Activated T-cell treated with anti-CD3 and anti-CD28 coated beads, Interleukin-2, amount 50 U/mL, for 72 hours (primary cell): ENCODE data around the gene ADGRD1. TPM values are rescaled to one million over a fixed set of nuclear protein-coding genes. Genes with fewer than 3 reads are reported as not detected.

ENCODE experiments used
- ATAC-seq, 2 donors: fragments of 150-1000 bp; cut with Tn5 transposase; replicated peaks in 1 of 2; 2 replicates each; pipeline ENCODE4 v1.10.0; 2021; ENCODE audit warnings: moderate library complexity in 2 of 2, mild to moderate bottlenecking in 1 of 2
- DNase-seq, 2 donors: peaks; one replicate each; pipeline ENCODE4 v3.0.0; 2021 to 2022; ENCODE audit warnings: mixed read lengths in 1 of 2
- H3K27ac Mint-ChIP-seq: one replicate; pipeline ENCODE4 v1.8.0; 2022; ENCODE audit warnings: mild to moderate bottlenecking, moderate library complexity, mixed read lengths
- H3K27me3 Mint-ChIP-seq: one replicate; pipeline ENCODE4 v1.8.0; 2022; ENCODE audit warnings: low read depth, mixed read lengths
- H3K36me3 Mint-ChIP-seq, 2 donors: one replicate each; pipeline ENCODE4 v1.8.0; 2022; ENCODE audit warnings: mixed read lengths in 2 of 2, mild to moderate bottlenecking in 1 of 2; ENCODE audit not compliant: insufficient read depth in 2 of 2
- H3K4me1 Mint-ChIP-seq: one replicate; pipeline ENCODE4 v1.8.0; 2022; ENCODE audit warnings: low read depth, mixed read lengths
- H3K4me3 Mint-ChIP-seq, 2 donors: one replicate each; pipeline ENCODE4 v1.8.0; 2022; ENCODE audit warnings: mild to moderate bottlenecking in 2 of 2, mixed read lengths in 2 of 2, moderate library complexity in 2 of 2
- H3K9me3 Mint-ChIP-seq, 2 donors: one replicate each; pipeline ENCODE4 v1.8.0; 2022; ENCODE audit warnings: mixed read lengths in 2 of 2
- total RNA-seq, 2 donors: library from RNA; stranded (reverse); gene quantifications; one replicate each; pipeline ENCODE4 v1.2.3, GENCODE V29; 2022

Gene ADGRD1
- total RNA-seq, 2 donors from 2014 or later: 2.0 to 2.5 TPM

GRCh38 chr12:131024026-131024425, 70.3 kb downstream of the ADGRD1 start:
- no peaks in the 10 kb centered on the region for H3K9me3 Mint-ChIP-seq
- ATAC-seq: no peak

DNA sequence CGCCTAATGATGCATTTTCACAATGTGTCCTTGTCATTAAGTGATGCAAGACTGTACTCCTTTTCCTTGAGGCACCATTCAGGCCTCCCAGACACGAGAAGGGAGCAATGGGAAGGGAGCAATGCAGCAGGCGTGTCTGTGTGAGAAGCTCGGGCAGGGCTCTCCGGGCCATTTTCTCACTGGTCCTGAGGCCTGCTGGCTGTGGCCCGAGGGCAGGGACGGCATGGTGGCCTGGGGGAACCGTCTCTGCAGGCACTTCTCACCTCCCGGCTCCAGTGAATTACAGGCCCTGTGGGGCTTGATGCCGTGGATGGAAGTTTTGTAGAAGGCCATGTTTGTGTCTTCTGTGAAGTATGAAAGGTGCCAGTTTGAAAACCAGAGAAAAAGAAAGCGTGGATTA, 71.0 kb downstream of the ADGRD1 start:
- DNase-seq: no peak
- Mint-ChIP-seq H3K4me3 (no peak overlapping the region), H3K4me1 (no peaks in the 10 kb centered on the region), H3K27ac (no peak overlapping the region), H3K36me3 (no peaks in the 10 kb centered on the region), H3K27me3 (no peaks in the 10 kb centered on the region), H3K9me3 (no peaks in the 10 kb centered on the region)
- ATAC-seq: no peak

More at GRCh38 chr12:131024026-131024425, 70.3 kb downstream of the ADGRD1 start:
- H3K36me3 Mint-ChIP-seq: no peaks in the 10 kb centered on the region
- H3K27me3 Mint-ChIP-seq: no peaks in the 10 kb centered on the region
- no peaks in the 10 kb centered on the region for H3K4me1 Mint-ChIP-seq
- H3K27ac Mint-ChIP-seq: no peak overlapping the region
- no peak for DNase-seq
- no peak overlapping the region for H3K4me3 Mint-ChIP-seq

GRCh38 chr12:131025234-131025633, 71.5 kb downstream of the ADGRD1 start:
- Mint-ChIP-seq H3K4me1 (no peaks in the 10 kb centered on the region), H3K36me3 (no peaks in the 10 kb centered on the region), H3K9me3 (no peaks in the 10 kb centered on the region), H3K27me3 (no peaks in the 10 kb centered on the region), H3K4me3 (no peak overlapping the region), H3K27ac (no peak overlapping the region)
- ATAC-seq (no peak), DNase-seq (no peak)

- Mint-ChIP-seq H3K36me3 (no peaks in the 10 kb centered on the region), H3K4me1 (no peaks in the 10 kb centered on the region), H3K27ac (no peak overlapping the region), H3K27me3 (no peaks in the 10 kb centered on the region), H3K4me3 (no peak overlapping the region), H3K9me3 (no peaks in the 10 kb centered on the region)
- ATAC-seq (no peak), DNase-seq (no peak)
Measured at GRCh38 chr12:131025939-131026702, 72.4 kb downstream of the ADGRD1 start.

DNA sequence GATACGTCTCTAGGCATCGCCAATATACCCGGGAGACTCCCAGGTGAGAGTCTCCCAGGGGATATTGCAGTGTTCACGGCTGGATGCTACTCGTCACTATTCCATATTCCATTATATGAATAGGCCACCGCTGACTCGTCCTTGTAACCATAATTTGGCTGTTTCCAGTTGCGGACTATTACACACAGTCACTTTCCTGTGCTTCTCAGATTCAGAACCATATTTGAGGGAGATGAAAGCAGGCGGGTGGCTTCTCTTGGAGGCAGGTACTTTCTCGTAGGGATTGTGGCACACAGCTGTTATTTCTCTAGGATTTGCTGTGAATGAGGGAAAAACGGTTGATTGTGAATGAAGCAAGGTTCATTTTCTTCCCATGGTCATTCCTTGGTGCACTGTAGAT, 73.0 kb downstream of the ADGRD1 start:
- DNase-seq (no peak), ATAC-seq (no peak)
- Mint-ChIP-seq H3K4me3 (no peak overlapping the region), H3K9me3 (no peaks in the 10 kb centered on the region), H3K4me1 (no peaks in the 10 kb centered on the region), H3K27ac (no peak overlapping the region), H3K36me3 (no peaks in the 10 kb centered on the region), H3K27me3 (no peaks in the 10 kb centered on the region)

DNA sequence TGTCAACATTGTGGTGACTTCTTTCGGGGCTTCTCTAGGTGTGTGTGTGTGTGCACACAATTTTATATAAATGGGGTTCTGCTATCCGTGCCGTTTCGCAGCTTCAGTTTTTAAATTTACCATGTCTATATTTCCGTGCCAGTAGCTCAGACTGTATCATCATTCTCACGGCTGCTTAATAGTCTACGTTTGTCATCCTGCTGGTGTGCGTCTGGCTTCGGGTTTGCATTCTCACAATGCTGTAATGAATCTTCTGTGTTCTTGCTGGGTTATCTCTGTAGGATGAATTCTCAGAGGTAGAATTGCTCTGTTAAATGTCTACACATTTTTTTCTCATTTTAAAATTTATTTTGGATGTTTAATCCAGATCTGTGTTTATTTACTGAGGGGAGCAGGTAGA, 73.6 kb downstream of the ADGRD1 start:
- H3K4me1 Mint-ChIP-seq: no peaks in the 10 kb centered on the region
- no peaks in the 10 kb centered on the region for H3K9me3 Mint-ChIP-seq
- H3K27me3 Mint-ChIP-seq: no peaks in the 10 kb centered on the region
- ATAC-seq (no peak), DNase-seq (no peak)
- H3K27ac Mint-ChIP-seq: no peak overlapping the region
- no peaks in the 10 kb centered on the region for H3K36me3 Mint-ChIP-seq
- H3K4me3 Mint-ChIP-seq: no peak overlapping the region

- ATAC-seq: no peak
- Mint-ChIP-seq H3K9me3 (no peaks in the 10 kb centered on the region), H3K4me1 (no peaks in the 10 kb centered on the region), H3K27me3 (no peaks in the 10 kb centered on the region), H3K27ac (no peak overlapping the region), H3K36me3 (no peaks in the 10 kb centered on the region), H3K4me3 (no peak overlapping the region)
- no peak for DNase-seq
Measured at GRCh38 chr12:131027876-131028586, 74.3 kb downstream of the ADGRD1 start.

DNA sequence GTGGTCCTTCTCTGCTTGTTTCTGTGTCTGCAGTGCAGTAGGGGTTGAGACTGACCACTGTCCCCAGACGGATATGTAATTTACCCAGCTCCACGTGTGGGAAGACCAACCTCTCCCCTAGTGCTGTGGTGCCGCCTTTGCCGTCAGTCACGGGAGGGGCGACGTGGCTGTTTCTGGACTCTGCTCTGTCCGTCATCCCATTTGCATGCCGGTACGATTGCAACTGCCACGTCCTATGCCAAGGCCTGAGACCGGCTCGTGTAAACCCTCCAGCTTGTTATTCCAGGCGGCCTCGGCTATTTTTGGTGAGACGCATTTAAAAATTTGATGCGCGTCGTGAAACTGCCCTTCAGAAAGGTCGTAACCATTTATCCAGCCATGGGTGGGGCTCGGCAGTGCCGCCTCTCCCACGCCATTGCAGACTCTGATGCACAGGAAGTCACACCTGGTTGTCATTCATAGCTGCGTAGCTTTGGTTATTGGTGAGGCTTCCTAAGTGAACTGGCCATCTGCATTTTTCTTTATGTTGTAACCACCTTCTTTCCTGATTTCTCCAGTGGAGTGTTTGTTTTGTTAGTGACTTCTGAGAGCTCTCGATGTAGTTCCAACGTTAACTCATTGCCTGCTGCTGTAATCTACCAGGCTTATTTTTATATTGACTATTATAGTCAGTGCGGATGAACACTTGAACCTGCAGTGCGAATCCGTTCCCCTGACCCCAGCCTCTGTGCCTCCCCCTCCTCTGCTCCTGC, 75.1 kb downstream of the ADGRD1 start:
- Mint-ChIP-seq H3K9me3 (no peaks in the 10 kb centered on the region), H3K4me1 (no peaks in the 10 kb centered on the region), H3K36me3 (no peaks in the 10 kb centered on the region), H3K27ac (no peak overlapping the region), H3K4me3 (no peak overlapping the region), H3K27me3 (no peaks in the 10 kb centered on the region)
- DNase-seq (no peak), ATAC-seq (no peak)

DNA sequence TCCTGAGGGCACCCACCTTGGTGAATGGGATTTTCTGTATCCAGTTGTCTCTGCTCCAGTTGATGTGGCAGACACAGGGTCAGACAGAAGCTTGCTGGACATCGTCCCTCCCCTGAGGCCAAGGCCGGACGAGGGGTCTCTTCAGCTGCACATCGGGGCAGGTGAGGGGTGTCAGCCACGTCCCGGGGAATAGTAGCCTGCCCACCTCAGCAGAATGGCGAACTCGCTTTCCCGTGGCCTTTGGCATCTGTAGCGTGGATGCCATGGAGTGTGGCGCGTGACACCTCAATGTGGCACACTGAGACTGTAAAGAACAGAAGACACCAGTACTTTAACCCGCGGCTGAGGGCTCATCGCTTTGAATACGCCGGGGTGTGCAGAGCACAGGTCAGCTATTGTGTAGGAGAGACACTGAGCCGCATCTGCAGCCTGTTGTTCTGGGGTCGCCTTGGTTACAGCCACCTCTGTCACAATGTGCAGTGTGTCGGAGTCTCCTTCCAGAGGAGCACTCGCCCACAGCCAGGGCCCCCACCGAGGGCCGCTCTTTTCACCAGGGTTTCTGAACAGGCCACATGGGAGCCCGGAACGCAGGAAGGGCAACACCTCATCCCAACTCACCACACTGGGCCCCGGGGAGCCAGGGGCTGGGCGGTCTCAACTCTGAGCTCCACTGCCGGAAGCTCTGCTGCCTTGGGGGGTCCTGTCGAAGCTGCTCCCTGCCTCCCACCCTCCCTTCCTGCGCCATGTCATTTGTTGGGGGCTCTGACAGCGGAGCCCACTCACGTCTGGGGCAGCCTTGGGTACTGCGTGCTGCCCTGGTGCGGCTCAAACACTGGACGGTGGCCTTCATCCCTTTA, 77.0 kb downstream of the ADGRD1 start:
- H3K4me1 Mint-ChIP-seq: no peaks in the 10 kb centered on the region
- H3K36me3 Mint-ChIP-seq: no peaks in the 10 kb centered on the region
- ATAC-seq (no peak), DNase-seq (no peak)
- no peaks in the 10 kb centered on the region for H3K9me3 Mint-ChIP-seq
- H3K27ac Mint-ChIP-seq: no peak overlapping the region
- H3K4me3 Mint-ChIP-seq: no peak overlapping the region
- H3K27me3 Mint-ChIP-seq: no peaks in the 10 kb centered on the region

DNA sequence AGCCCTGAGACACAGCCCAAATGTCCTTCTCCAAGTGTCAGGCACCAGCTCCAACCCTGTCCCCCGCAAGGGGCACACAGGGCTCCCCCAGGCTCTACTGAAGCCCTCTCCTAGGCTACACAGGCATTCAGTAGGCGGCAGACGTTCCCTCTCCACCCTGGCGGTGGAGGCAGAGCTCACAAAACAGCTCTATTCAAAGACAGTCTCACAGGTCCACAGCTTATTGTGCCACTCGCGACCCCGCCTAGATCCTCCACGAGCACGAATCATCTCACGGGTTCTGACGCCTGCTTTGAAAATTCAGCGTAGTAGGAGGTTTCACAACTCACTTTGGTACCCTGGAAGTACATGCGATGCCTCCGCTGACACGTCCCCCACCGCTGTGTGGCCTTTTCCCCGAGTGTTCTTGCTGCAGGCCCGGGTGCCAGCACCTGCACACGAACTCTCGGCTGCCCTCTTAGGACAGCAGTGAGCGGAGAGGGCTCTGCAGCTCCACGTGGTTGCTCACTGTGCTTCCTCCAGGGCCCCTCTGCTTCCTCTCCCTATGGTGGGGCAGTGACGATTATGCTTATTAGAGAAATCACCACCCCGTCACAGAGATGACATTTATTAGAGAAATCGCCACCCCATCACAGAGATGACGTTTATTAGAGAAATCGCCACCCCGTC, 78.5 kb downstream of the ADGRD1 start:
- Mint-ChIP-seq H3K27me3 (no peaks in the 10 kb centered on the region), H3K4me3 (no peak overlapping the region), H3K36me3 (peaks cover 2 to 4% of the 10 kb centered on the region in 2 donors), H3K9me3 (peaks cover 5 to 12% of the 10 kb centered on the region in 2 donors), H3K4me1 (no peaks in the 10 kb centered on the region), H3K27ac (no peak overlapping the region)
- no peak for DNase-seq
- ATAC-seq: no peak

DNA sequence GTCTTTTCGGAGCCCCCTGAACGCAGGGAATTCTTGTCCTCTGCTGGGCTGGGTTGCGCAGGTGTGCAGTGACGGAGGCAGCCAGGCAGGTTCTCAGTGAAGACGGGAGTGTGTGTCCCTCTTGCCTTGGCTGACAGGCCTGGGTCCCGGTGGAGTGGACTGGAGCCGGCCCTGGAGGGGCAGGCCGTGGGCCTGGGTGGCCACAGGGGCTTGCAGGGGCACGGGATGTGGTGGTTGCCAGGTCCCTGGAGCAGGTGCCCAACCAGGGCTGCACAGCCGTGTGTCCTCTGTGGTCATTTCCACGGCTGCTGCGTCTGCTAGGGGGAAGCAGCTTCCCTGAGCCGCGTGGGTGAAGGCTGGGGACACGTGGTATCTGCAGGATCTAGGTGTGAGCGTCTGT, 79.8 kb downstream of the ADGRD1 start:
- peaks cover 4 to 7% of the 10 kb centered on the region in 2 donors for H3K36me3 Mint-ChIP-seq
- no peak overlapping the region for H3K27ac Mint-ChIP-seq
- H3K4me3 Mint-ChIP-seq: no peak overlapping the region

DNA sequence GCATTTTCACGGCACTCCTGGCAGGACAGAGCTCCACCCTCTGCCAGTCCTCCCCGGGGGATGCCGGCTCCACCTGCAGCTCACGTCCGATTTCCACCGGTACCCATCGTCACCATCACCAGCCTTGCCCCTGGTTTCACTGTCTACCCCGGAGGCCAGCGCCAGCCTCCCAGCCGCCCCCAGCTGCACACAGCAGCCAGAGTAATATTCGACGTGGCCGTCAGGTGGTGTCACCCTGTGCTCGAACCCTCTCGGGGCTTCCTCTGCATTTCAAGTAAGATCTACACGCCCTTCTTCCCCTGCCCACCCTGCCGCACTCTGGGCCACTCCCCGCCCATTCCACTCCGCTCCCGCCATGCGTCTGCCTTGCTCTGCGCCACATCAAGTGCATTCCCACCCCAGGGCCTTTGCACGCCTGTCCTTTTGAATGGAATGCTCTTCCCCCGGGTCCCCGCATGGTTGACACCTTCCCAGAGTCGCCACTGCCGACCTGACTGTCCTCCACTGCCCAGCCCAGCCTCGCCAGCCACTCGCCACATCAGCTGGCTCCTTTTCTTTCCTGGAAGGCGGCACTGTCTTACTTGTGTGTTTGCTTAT, 80.3 kb downstream of the ADGRD1 start:
- DNase-seq (no peak), ATAC-seq (no peak)
- H3K27ac Mint-ChIP-seq: no peak overlapping the region
- H3K4me1 Mint-ChIP-seq: no peaks in the 10 kb centered on the region
- H3K36me3 Mint-ChIP-seq: peaks cover 4 to 7% of the 10 kb centered on the region in 2 donors
- H3K27me3 Mint-ChIP-seq: no peaks in the 10 kb centered on the region
- no peak overlapping the region for H3K4me3 Mint-ChIP-seq
- peaks cover 5 to 18% of the 10 kb centered on the region in 2 donors for H3K9me3 Mint-ChIP-seq

More for the DNA sequence above, 79.8 kb downstream of the ADGRD1 start:
- Mint-ChIP-seq H3K9me3 (peaks cover 5 to 18% of the 10 kb centered on the region in 2 donors), H3K27me3 (no peaks in the 10 kb centered on the region), H3K4me1 (no peaks in the 10 kb centered on the region)
- DNase-seq (no peak), ATAC-seq (no peak)
